ENCODE measurements around the gene SP110.

DNA sequence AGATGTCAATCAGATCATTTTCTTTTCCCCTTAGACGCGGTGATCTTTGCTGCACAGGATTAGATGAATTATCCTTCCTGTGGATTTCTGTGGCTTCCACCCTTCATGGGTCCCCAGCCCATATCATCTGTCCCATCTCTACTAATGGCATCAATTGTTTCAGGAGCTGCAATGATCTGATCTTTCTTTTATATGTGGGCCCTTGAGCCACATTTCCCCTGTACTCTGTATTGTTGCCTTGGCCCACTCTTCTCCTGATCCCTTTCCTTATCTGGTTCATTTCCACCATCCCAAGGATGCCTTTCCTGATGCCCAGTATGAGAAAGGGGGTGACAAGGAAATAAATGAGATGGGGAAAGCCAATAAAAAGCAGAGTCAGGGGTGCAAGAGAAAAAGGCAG lies 30.4 kb upstream of the SP110 start:
- TF ChIP-seq CTCF (conservative IDR thresholded peaks at IDR 0.05; ENCODE audit: low read depth, low read length): no peak
- no peak for TF ChIP-seq EZH2 (IDR thresholded peaks at IDR 0.05; ENCODE audit: borderline replicate concordance, low read depth, low read length, poor library complexity, severe bottlenecking)
